Measurements from ENCODE around the gene OR13J1.

OR13J1 gene

GRCh38 chr9:35822926-35823325, 47.3 kb downstream of the OR13J1 start:
- Histone ChIP-seq H3K9me3 (ENCODE audit: control insufficient read depth, low read depth, low read length) (no peaks in the 10 kb centered on the region), H3K9ac (ENCODE audit: low read length) (no peak overlapping the region), H3K27ac (ENCODE audit: low read length) (no peak overlapping the region), H3K4me3 (ENCODE audit: low read length) (no peak overlapping the region), H3K27me3 (ENCODE audit: control insufficient read depth, insufficient read depth, low read length) (no peaks in the 10 kb centered on the region), H3K36me3 (ENCODE audit: control insufficient read depth, low read depth, low read length) (no peaks in the 10 kb centered on the region), H3K4me1 (ENCODE audit: control insufficient read depth, low read depth, low read length) (peaks cover 12% of the 10 kb centered on the region)

- H3K27me3 ChIP-seq (ENCODE audit: control insufficient read depth, insufficient read depth, low read length): no peaks in the 10 kb centered on the region
- no peak overlapping the region for H3K4me3 ChIP-seq (ENCODE audit: low read length)
- peaks cover 12% of the 10 kb centered on the region for H3K4me1 ChIP-seq (ENCODE audit: control insufficient read depth, low read depth, low read length)
- no peaks in the 10 kb centered on the region for H3K9me3 ChIP-seq (ENCODE audit: control insufficient read depth, low read depth, low read length)
- H3K36me3 ChIP-seq (ENCODE audit: control insufficient read depth, low read depth, low read length): no peaks in the 10 kb centered on the region
- H3K27ac ChIP-seq (ENCODE audit: low read length): no peak overlapping the region
- no peak overlapping the region for H3K9ac ChIP-seq (ENCODE audit: low read length)
Observed at GRCh38 chr9:35820076-35820475, 50.1 kb downstream of the OR13J1 start.

Measured in iPS-18a (cell line).